K562 (cell line): Measurements from ENCODE around the gene SDHC.

Experiments
- KLF16 ChIP-seq: IDR thresholded peaks from 2 replicates; pipeline ENCODE4 v1.6.1; 2016; ENCODE audit warnings: antibody characterized with exemption
- MAFK ChIP-seq: IDR thresholded peaks from 2 replicates; pipeline ENCODE4 v1.6.1; 2011; ENCODE audit warnings: low read length, improper control_type of control experiment
- NFRKB ChIP-seq: fragments of 450-650 bp; IDR thresholded peaks from 2 replicates; pipeline ENCODE4 v1.6.1; 2016; ENCODE audit warnings: low read depth
- POLR2A ChIP-seq: fragments of 450-650 bp; conservative IDR thresholded peaks from 2 replicates; pipeline ENCODE4 v1.6.1; 2016
- SMC3 ChIP-seq: conservative IDR thresholded peaks from 2 replicates; pipeline ENCODE4 v1.6.1; 2011; ENCODE audit warnings: low read depth, low read length, improper control_type of control experiment; ENCODE audit not compliant: insufficient read depth
- YY1 ChIP-seq, 3 experiments: IDR thresholded peaks; 2 replicates each; pipeline ENCODE4 v1.6.1; 2011; ENCODE audit warnings: low read length in 2 of 3, mild to moderate bottlenecking in 2 of 3, moderate library complexity in 2 of 3, borderline replicate concordance in 1 of 3, control low read depth in 1 of 3, low read depth in 1 of 3; ENCODE audit not compliant: insufficient read depth in 3 of 3, insufficient replicate concordance in 2 of 3, control insufficient read depth in 1 of 3, insufficient read length in 1 of 3; ENCODE audit errors: extremely low read depth in 1 of 3
- ZNF431 ChIP-seq: sonication (generic); formaldehyde crosslinking; IDR thresholded peaks from 2 replicates; pipeline ENCODE4 v1.8.0; 2022; ENCODE audit warnings: mild to moderate bottlenecking, missing genetic modification reagents
- ZNF561 ChIP-seq: fragments of 450-650 bp; formaldehyde crosslinking; conservative IDR thresholded peaks from 2 replicates; pipeline ENCODE4 v1.4.0; 2020; ENCODE audit warnings: mild to moderate bottlenecking, moderate library complexity
- TF ChIP-seq, protein P1 (sequence below): fragments of 250-450 bp; sonication (Bioruptor Pico); IDR thresholded peaks from 2 replicates; pipeline ENCODE4 v1.8.0; 2021; ENCODE audit warnings: moderate library complexity, mild to moderate bottlenecking, inconsistent platforms
- TF ChIP-seq, protein P2 (sequence below): sonication (generic); formaldehyde crosslinking; IDR thresholded peaks from 2 replicates; pipeline ENCODE4 v1.8.0; 2022; ENCODE audit warnings: mild to moderate bottlenecking, missing genetic modification reagents, borderline replicate concordance

DNA sequence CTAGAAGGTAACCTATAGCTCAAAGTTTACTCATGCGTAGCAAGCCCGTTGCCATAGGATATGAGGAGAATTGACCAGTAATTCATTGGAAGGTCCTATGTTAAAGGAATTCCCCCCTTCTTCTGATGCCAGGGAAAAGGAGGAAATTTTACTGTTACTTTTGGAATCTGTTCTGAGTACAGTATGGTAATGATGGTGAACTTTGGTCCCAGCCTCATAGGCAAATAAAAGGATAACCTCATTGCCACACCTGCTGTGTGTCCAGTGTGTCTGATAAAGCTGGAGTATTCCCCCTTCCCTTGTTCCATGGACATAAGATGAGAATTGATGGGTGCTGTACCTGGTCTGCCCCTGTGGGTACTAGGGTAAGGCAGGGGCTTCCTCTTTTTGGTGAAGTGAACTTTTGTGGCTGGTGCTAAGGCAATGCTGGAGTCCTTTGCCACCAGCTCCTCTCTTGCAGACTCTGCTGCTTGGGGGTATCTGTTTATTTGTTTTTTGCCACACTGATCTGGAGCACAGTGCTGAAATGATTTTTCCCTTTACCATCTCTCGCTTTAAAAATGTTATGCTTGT lies 26.6 kb upstream of the SDHC start:
- TF ChIP-seq KLF16 (no peak), SMC3 (no peak), YY1 (IDR thresholded peaks at IDR 0.05; ENCODE audit: borderline replicate concordance in 1 of 3, control insufficient read depth in 1 of 3, extremely low read depth in 1 of 3, insufficient read depth in 3 of 3, insufficient read length in 1 of 3, insufficient replicate concordance in 2 of 3, low read depth in 1 of 3, low read length in 2 of 3) (no peak), NFRKB (no peak), ZNF561 (CRISPR knock-in tag) (no peak), POLR2A (no peak), ZNF431 (no peak), MAFK (no peak)
- TF ChIP-seq, protein P1, sequence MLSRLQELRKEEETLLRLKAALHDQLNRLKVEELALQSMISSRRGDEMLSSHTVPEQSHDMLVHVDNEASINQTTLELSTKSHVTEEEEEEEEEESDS (CRISPR knock-in tag): no peak
- TF ChIP-seq, protein P2, sequence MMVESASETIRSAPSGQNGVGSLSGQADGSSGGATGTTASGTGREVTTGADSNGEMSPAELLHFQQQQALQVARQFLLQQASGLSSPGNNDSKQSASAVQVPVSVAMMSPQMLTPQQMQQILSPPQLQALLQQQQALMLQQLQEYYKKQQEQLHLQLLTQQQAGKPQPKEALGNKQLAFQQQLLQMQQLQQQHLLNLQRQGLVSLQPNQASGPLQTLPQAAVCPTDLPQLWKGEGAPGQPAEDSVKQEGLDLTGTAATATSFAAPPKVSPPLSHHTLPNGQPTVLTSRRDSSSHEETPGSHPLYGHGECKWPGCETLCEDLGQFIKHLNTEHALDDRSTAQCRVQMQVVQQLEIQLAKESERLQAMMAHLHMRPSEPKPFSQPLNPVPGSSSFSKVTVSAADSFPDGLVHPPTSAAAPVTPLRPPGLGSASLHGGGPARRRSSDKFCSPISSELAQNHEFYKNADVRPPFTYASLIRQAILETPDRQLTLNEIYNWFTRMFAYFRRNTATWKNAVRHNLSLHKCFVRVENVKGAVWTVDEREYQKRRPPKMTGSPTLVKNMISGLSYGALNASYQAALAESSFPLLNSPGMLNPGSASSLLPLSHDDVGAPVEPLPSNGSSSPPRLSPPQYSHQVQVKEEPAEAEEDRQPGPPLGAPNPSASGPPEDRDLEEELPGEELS: no peak
